Measurements from ENCODE around the gene ABHD1. TPM values are rescaled to one million over a fixed set of nuclear protein-coding genes. Genes with fewer than 3 reads are reported as not detected.

The ABHD1 gene
- total and polyA plus RNA-seq, 2 donors (not counting 3 experiments of a cell fraction or from before 2014, with no cell fraction given) = 0.07 TPM; not detected in 1

GRCh38 chr2:27135478-27135955, 11.9 kb downstream of the ABHD1 start:
- peak overlapping the region; percentile 81 for H2AFZ ChIP-seq (ENCODE audit: low read depth, low read length)
- no peak overlapping the region for H3K27ac ChIP-seq (ENCODE audit: insufficient read depth, low read depth, low read length)
- BruUV-seq (replicated peaks) = no TSS peak
- H3K27me3 ChIP-seq (ENCODE audit: control insufficient read depth in 2 of 2, insufficient read depth in 2 of 2, low read length in 2 of 2) = no peaks in the 10 kb centered on the region
- no peaks in the 10 kb centered on the region for H3K9me1 ChIP-seq (replicated peaks; ENCODE audit: control insufficient read depth, extremely low read depth, insufficient read depth, low read length)
- H3K4me1 ChIP-seq (ENCODE audit: control insufficient read depth, extremely low read depth, insufficient read depth, low read length) = peaks cover 10% of the 10 kb centered on the region
- H3K9me3 ChIP-seq (replicated peaks; ENCODE audit: control insufficient read depth, insufficient read depth, low read length) = no peaks in the 10 kb centered on the region
- TF ChIP-seq MYC (IDR thresholded peaks at IDR 0.05; ENCODE audit: low read depth, low read length) = no peak
- no peak for TF ChIP-seq POLR2A (IDR thresholded peaks at IDR 0.05; ENCODE audit: low read depth, low read length)
- no peak for TF ChIP-seq GATA2 (IDR thresholded peaks at IDR 0.05; ENCODE audit: insufficient read depth, insufficient read length, low read depth, low read length)
- no peak for TF ChIP-seq FOS (IDR thresholded peaks at IDR 0.05; ENCODE audit: borderline replicate concordance, insufficient read depth, low read length)
- ChIA-PET POLR2A (interaction anchor here (1.9 kb wide), 1 partner anchor 12 kb away, joined by 7 read pairs; the partner anchor contains the start of gene ABHD1), CTCF (interaction anchor here (1.3 to 2.1 kb wide), 4 partner anchors 13 to 129 kb away, joined by 3 to 12 read pairs (median 4); partner anchors contain the start of gene TCF23)
- no peak overlapping the region for H3K4me3 ChIP-seq (replicated peaks in 1 of 3; ENCODE audit: insufficient read depth in 1 of 3, low read depth in 1 of 3, low read length in 3 of 3)
- FAIRE-seq (no peak), DNase-seq (ENCODE audit: low read depth, low spot score) (no peak)
- no peak overlapping the region for H3K9ac ChIP-seq (replicated peaks; ENCODE audit: extremely low read depth, insufficient read depth, low read length)
- dilution Hi-C loops (cut with MboI; ENCODE audit: extremely low pct_ligation_motif_present, low sequenced_read_pairs) = no loop called here
- H4K20me1 ChIP-seq (replicated peaks; ENCODE audit: control insufficient read depth, extremely low read depth, insufficient read depth, low read length) = no peaks in the 10 kb centered on the region
- H3K36me3 ChIP-seq (ENCODE audit: control insufficient read depth in 2 of 2, extremely low read depth in 1 of 2, insufficient read depth in 2 of 2, low read length in 2 of 2) = peaks cover 6 to 23% of the 10 kb centered on the region in 2 experiments
- H3K79me2 ChIP-seq (ENCODE audit: control insufficient read depth, insufficient read depth, low read length) = peaks cover 18% of the 10 kb centered on the region
- intact Hi-C loops (cut with micrococcal nuclease) = no loop called here
- H3K4me2 ChIP-seq (ENCODE audit: insufficient read depth, low read length) = no peak overlapping the region

- FAIRE-seq (no peak), DNase-seq (ENCODE audit: low read depth, low spot score) (no peak)
- H4K20me1 ChIP-seq (replicated peaks; ENCODE audit: control insufficient read depth, extremely low read depth, insufficient read depth, low read length) = no peaks in the 10 kb centered on the region
- H3K27ac ChIP-seq (ENCODE audit: insufficient read depth, low read depth, low read length) = no peak overlapping the region
- TF ChIP-seq POLR2A (IDR thresholded peaks at IDR 0.05; ENCODE audit: low read depth, low read length) (no peak), MYC (IDR thresholded peaks at IDR 0.05; ENCODE audit: low read depth, low read length) (no peak), GATA2 (IDR thresholded peaks at IDR 0.05; ENCODE audit: insufficient read depth, insufficient read length, low read depth, low read length) (no peak), FOS (IDR thresholded peaks at IDR 0.05; ENCODE audit: borderline replicate concordance, insufficient read depth, low read length) (no peak), POLR2AphosphoS5 (IDR thresholded peaks at IDR 0.05; ENCODE audit: insufficient read depth, low read depth, low read length) (no peak), MAX (IDR thresholded peaks at IDR 0.05; ENCODE audit: insufficient read depth, insufficient read length) (no peak), JUN (IDR thresholded peaks at IDR 0.05; ENCODE audit: borderline replicate concordance, insufficient read depth, insufficient read length, low read depth) (no peak), CTCF (IDR thresholded peaks at IDR 0.05; ENCODE audit: extremely low read depth in 1 of 2, insufficient read depth in 1 of 2, low read depth in 1 of 2, low read length in 2 of 2) (no peak), EZH2 (IDR thresholded peaks at IDR 0.05; ENCODE audit: borderline replicate concordance, low read depth, low read length, severe bottlenecking) (no peak)
- intact Hi-C loops (cut with micrococcal nuclease) (no loop called here), dilution Hi-C loops (cut with MboI; ENCODE audit: extremely low pct_ligation_motif_present, low sequenced_read_pairs) (no loop called here)
- no peak overlapping the region for H3K4me2 ChIP-seq (ENCODE audit: insufficient read depth, low read length)
- H3K4me3 ChIP-seq (replicated peaks in 1 of 3; ENCODE audit: insufficient read depth in 1 of 3, low read depth in 1 of 3, low read length in 3 of 3) = no peak overlapping the region
- no peak overlapping the region for H3K9ac ChIP-seq (replicated peaks; ENCODE audit: extremely low read depth, insufficient read depth, low read length)
- BruUV-seq (replicated peaks) = no TSS peak
- H2AFZ ChIP-seq (ENCODE audit: low read depth, low read length) = no peak overlapping the region
- peaks cover 4 to 11% of the 10 kb centered on the region in 2 experiments for H3K36me3 ChIP-seq (ENCODE audit: control insufficient read depth in 2 of 2, extremely low read depth in 1 of 2, insufficient read depth in 2 of 2, low read length in 2 of 2)
- CTCF ChIA-PET = interaction anchor here (0.5 to 1.4 kb wide), 3 partner anchors 12 to 382 kb away, joined by 3 to 4 read pairs (median 3); partner anchors contain the start of gene TCF23
- no peaks in the 10 kb centered on the region for H3K9me1 ChIP-seq (replicated peaks; ENCODE audit: control insufficient read depth, extremely low read depth, insufficient read depth, low read length)
- H3K79me2 ChIP-seq (ENCODE audit: control insufficient read depth, insufficient read depth, low read length) = peaks cover 18% of the 10 kb centered on the region
- H3K9me3 ChIP-seq (replicated peaks; ENCODE audit: control insufficient read depth, insufficient read depth, low read length) = no peaks in the 10 kb centered on the region
- POLR2A ChIA-PET = interaction anchor here (0.7 kb wide), 1 partner anchor 12 kb away, joined by 9 read pairs; no protein-coding TSS in a partner anchor
- no peaks in the 10 kb centered on the region for H3K27me3 ChIP-seq (ENCODE audit: control insufficient read depth in 2 of 2, insufficient read depth in 2 of 2, low read length in 2 of 2)
- peaks cover 10% of the 10 kb centered on the region for H3K4me1 ChIP-seq (ENCODE audit: control insufficient read depth, extremely low read depth, insufficient read depth, low read length)
Observed at GRCh38 chr2:27136751-27137150, 13.1 kb downstream of the ABHD1 start.

Data from endothelial cell of umbilical vein (primary cell).